HepG2 (cell line): ENCODE data around the gene ITPR1. TPM values are rescaled to one million over a fixed set of nuclear protein-coding genes. Genes with fewer than 3 reads are reported as not detected.

Experiments used
- ARHGAP35 ChIP-seq: sonication (generic); formaldehyde crosslinking; IDR thresholded peaks from 2 replicates; pipeline ENCODE4 v1.9.0; 2022; ENCODE audit warnings: mild to moderate bottlenecking, inconsistent platforms, moderate library complexity, missing genetic modification reagents, borderline replicate concordance
- ATF7-NPFF ChIP-seq: sonication (generic); formaldehyde crosslinking; IDR thresholded peaks from 2 replicates; pipeline ENCODE4 v1.8.1; 2023; ENCODE audit warnings: mild to moderate bottlenecking, low read depth, missing genetic modification reagents, moderate library complexity
- ATM ChIP-seq: fragments of 450-650 bp; IDR thresholded peaks from 2 replicates; pipeline ENCODE4 v1.7.1; 2017; ENCODE audit warnings: mild to moderate bottlenecking, borderline replicate concordance
- CBX2 ChIP-seq, 2 experiments: fragments of 200-600 bp in 1 of 2; sonication (generic); formaldehyde crosslinking in 1 of 2; IDR thresholded peaks; 2 replicates each; pipeline versions ENCODE4 v1.7.0 to v1.8.1; 2018 to 2022; ENCODE audit warnings: low read depth in 2 of 2, low read length in 1 of 2, mild to moderate bottlenecking in 1 of 2, missing genetic modification reagents in 1 of 2
- EED ChIP-seq: sonication (generic); formaldehyde crosslinking; IDR thresholded peaks from 2 replicates; pipeline ENCODE4 v1.5.0; 2020; ENCODE audit warnings: mild to moderate bottlenecking, missing genetic modification reagents
- KLF6 ChIP-seq: IDR thresholded peaks from 2 replicates; pipeline ENCODE4 v1.8.0; 2016; ENCODE audit warnings: missing biosample characterization, missing genetic modification reagents
- MEIS1 ChIP-seq: sonication (generic); formaldehyde crosslinking; IDR thresholded peaks from 2 replicates; pipeline ENCODE4 v1.9.0; 2021; ENCODE audit warnings: mild to moderate bottlenecking, missing genetic modification reagents, moderate library complexity, borderline replicate concordance
- NFIC ChIP-seq: IDR thresholded peaks from 2 replicates; pipeline ENCODE4 v1.6.1; 2012; ENCODE audit warnings: mild to moderate bottlenecking, low read length, inconsistent platforms
- PHF20 ChIP-seq: sonication (generic); formaldehyde crosslinking; IDR thresholded peaks from 2 replicates; pipeline ENCODE4 v1.5.0; 2020; ENCODE audit warnings: mild to moderate bottlenecking, missing genetic modification reagents
- PPARG ChIP-seq: conservative IDR thresholded peaks from 2 replicates; pipeline ENCODE4 v1.6.1; 2016; ENCODE audit warnings: missing biosample characterization, missing genetic modification reagents
- PRMT3 ChIP-seq: sonication (generic); formaldehyde crosslinking; IDR thresholded peaks from 2 replicates; pipeline ENCODE4 v1.8.1; 2022; ENCODE audit warnings: low read depth, mild to moderate bottlenecking, moderate library complexity, missing genetic modification reagents, borderline replicate concordance
- RFX1 ChIP-seq: fragments of 450-650 bp; IDR thresholded peaks from 2 replicates; pipeline ENCODE4 v1.6.1; 2017
- RXRA ChIP-seq: sonication (generic); formaldehyde crosslinking; IDR thresholded peaks from 2 replicates; pipeline ENCODE4 v1.5.1; 2020; ENCODE audit warnings: missing genetic modification reagents
- SATB2 ChIP-seq: sonication (generic); formaldehyde crosslinking; IDR thresholded peaks from 2 replicates; pipeline ENCODE4 v1.5.0; 2020; ENCODE audit warnings: missing genetic modification reagents
- SP1 ChIP-seq, 2 experiments: fragments of 450-650 bp in 1 of 2; sonication (generic) in 1 of 2; formaldehyde crosslinking in 1 of 2; IDR thresholded peaks; 2 replicates each; pipeline versions ENCODE4 v1.4.0 to v1.6.1; 2016 to 2020; ENCODE audit warnings: missing genetic modification reagents in 1 of 2
- THAP11 ChIP-seq: IDR thresholded peaks from 2 replicates; pipeline ENCODE4 v1.6.1; 2016; ENCODE audit warnings: missing biosample characterization, missing genetic modification reagents
- ZFP36L1 ChIP-seq: sonication (generic); formaldehyde crosslinking; IDR thresholded peaks from 2 replicates; pipeline ENCODE4 v1.8.0; 2022; ENCODE audit warnings: mild to moderate bottlenecking, missing genetic modification reagents, moderate library complexity
- ZMAT3 ChIP-seq: sonication (generic); formaldehyde crosslinking; conservative IDR thresholded peaks from 2 replicates; pipeline ENCODE4 v1.7.0; 2021; ENCODE audit warnings: missing genetic modification reagents
- ZNF354B ChIP-seq: sonication (generic); formaldehyde crosslinking; IDR thresholded peaks from 2 replicates; pipeline ENCODE4 v1.8.0; 2022; ENCODE audit warnings: mild to moderate bottlenecking, missing genetic modification reagents
- ZNF510 ChIP-seq: sonication (generic); formaldehyde crosslinking; IDR thresholded peaks from 2 replicates; pipeline ENCODE4 v1.4.0; 2020; ENCODE audit warnings: low read depth, mild to moderate bottlenecking, missing genetic modification reagents
- ZNF790 ChIP-seq: sonication (generic); formaldehyde crosslinking; IDR thresholded peaks from 2 replicates; pipeline ENCODE4 v1.8.0; 2022; ENCODE audit warnings: missing genetic modification reagents, mild to moderate bottlenecking, borderline replicate concordance
- polyA plus RNA-seq, 8 experiments: library from polyadenylated mRNA; depleted of rRNA in 3 of 8; stranded (reverse) in 7 of 8; unstranded in 1 of 8; fragments of >200 nt; fragmentation: Illumina TruSeq in 4 of 8; extraction: Trizol in 4 of 8; gene quantifications; 2 replicates each; pipeline versions ENCODE4 v1.2.1 to v1.2.3, GENCODE V29; 2011 to 2016; ENCODE audit warnings: low read depth in 4 of 8, missing spikeins in 1 of 8, mixed read lengths in 1 of 8; ENCODE audit not compliant: insufficient read depth in 1 of 8
- total RNA-seq, 5 experiments: library from RNA; depleted of rRNA; stranded (reverse); fragments of >200 nt; fragmentation: Illumina TruSeq; extraction: Trizol; gene quantifications; 2 replicates each; pipeline ENCODE4 v1.2.3, GENCODE V29; 2016; ENCODE audit warnings: low read depth in 1 of 5
- TF ChIP-seq, protein P1 (sequence below): sonication (generic); formaldehyde crosslinking; IDR thresholded peaks from 2 replicates; pipeline ENCODE4 v1.4.0; 2020; ENCODE audit warnings: low read depth, mild to moderate bottlenecking, missing genetic modification reagents
- TF ChIP-seq, protein P2 (sequence below): sonication (generic); formaldehyde crosslinking; IDR thresholded peaks from 2 replicates; pipeline ENCODE4 v1.4.0; 2020; ENCODE audit warnings: missing genetic modification reagents
- TF ChIP-seq, protein P3 (sequence below): sonication (generic); formaldehyde crosslinking; IDR thresholded peaks from 2 replicates; pipeline ENCODE4 v1.4.0; 2020; ENCODE audit warnings: missing genetic modification reagents, low read depth, mild to moderate bottlenecking, borderline replicate concordance
- TF ChIP-seq, protein P4 (sequence below): sonication (generic); formaldehyde crosslinking; IDR thresholded peaks from 2 replicates; pipeline ENCODE4 v1.5.0; 2020; ENCODE audit warnings: missing genetic modification reagents

The ITPR1 gene
- total and polyA plus RNA-seq, 2 of the 13 experiments (the other 11 are each of a cell fraction or from before 2014, with no cell fraction given): 10.0 to 11.4 TPM

DNA sequence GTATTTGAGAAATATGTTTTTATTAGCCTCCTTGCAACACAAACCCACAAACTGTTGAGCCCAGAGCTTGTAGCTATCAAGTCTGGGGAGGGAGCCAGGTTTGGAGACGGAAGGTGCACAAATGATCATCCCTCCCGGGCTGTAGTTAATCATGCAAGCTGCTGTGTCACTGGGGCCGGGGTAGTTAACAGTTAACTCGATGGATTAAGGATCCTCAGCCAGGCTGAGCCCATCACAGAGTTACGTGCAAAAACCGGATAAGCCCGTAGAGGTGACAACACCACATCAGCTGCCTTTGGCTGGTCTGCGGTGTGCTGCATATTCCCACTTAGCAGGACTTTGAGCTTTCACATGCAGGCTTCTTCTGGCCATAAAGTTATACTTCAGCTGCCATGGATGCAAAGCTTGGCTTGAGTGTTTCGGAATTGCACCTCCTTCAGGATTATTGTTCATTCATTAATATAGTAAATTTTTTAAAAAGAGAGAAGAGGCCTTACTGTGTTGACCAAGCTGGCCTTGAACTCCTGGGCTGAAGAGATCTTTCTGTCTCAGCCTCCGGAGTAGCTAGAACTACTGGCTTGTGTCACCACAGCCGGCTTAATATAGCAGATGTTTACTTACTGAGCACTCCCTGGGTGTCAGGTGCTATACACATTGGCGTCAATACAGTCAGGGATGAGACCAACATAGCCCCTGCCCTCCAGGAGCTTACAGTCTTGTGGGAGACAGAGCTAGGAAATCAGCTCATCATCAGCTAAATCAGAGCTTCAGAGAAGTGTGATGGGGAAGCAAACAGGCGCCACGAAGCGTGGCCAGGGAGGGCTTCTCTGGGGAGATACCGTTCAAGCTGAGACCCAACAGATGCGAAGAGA, 259.3 kb downstream of the ITPR1 start (continued):
- TF ChIP-seq PRMT3 (CRISPR knock-in tag) (no peak), NFIC (peak; percentile 65; the same call in 1 of the 2 replicates), ATM (no peak), RXRA (CRISPR knock-in tag) (peak; percentile 12; the same call in 1 of the 2 replicates), KLF6 (CRISPR knock-in tag) (no peak; the same call in 1 of the 2 replicates), RFX1 (no peak), ZNF510 (CRISPR knock-in tag) (peak; percentile 69; the same call in 1 of the 2 replicates), ZMAT3 (CRISPR knock-in tag) (peak; percentile 83; the same call in 1 of the 2 replicates), ZFP36L1 (peak; percentile 80; the same call in 1 of the 2 replicates), CBX2 (IDR thresholded peaks at IDR 0.05; ENCODE audit: low read depth, low read length) (no peak), CBX2 (CRISPR knock-in tag; IDR thresholded peaks at IDR 0.05; ENCODE audit: low read depth) (no peak), ATF7-NPFF (CRISPR knock-in tag) (no peak), SP1 (IDR thresholded peaks at IDR 0.05) (no peak), SP1 (CRISPR knock-in tag; IDR thresholded peaks at IDR 0.05) (no peak), ZNF354B (CRISPR knock-in tag) (no peak), EED (no peak), SATB2 (CRISPR knock-in tag) (no peak), ZNF790 (no peak), MEIS1 (CRISPR knock-in tag) (peak; percentile 81; the same call in 1 of the 2 replicates), ARHGAP35 (CRISPR knock-in tag) (no peak), THAP11 (CRISPR knock-in tag) (peak; percentile 37), PPARG (CRISPR knock-in tag) (peak; percentile 8; the same call in 1 of the 2 replicates), PHF20 (CRISPR knock-in tag) (0 out of 2 replicates have a peak, but pooled peaks have one; percentile 23)
- TF ChIP-seq, protein P1, sequence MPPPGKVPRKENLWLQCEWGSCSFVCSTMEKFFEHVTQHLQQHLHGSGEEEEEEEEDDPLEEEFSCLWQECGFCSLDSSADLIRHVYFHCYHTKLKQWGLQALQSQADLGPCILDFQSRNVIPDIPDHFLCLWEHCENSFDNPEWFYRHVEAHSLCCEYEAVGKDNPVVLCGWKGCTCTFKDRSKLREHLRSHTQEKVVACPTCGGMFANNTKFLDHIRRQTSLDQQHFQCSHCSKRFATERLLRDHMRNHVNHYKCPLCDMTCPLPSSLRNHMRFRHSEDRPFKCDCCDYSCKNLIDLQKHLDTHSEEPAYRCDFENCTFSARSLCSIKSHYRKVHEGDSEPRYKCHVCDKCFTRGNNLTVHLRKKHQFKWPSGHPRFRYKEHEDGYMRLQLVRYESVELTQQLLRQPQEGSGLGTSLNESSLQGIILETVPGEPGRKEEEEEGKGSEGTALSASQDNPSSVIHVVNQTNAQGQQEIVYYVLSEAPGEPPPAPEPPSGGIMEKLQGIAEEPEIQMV (CRISPR knock-in tag): no peak
- TF ChIP-seq, protein P2, sequence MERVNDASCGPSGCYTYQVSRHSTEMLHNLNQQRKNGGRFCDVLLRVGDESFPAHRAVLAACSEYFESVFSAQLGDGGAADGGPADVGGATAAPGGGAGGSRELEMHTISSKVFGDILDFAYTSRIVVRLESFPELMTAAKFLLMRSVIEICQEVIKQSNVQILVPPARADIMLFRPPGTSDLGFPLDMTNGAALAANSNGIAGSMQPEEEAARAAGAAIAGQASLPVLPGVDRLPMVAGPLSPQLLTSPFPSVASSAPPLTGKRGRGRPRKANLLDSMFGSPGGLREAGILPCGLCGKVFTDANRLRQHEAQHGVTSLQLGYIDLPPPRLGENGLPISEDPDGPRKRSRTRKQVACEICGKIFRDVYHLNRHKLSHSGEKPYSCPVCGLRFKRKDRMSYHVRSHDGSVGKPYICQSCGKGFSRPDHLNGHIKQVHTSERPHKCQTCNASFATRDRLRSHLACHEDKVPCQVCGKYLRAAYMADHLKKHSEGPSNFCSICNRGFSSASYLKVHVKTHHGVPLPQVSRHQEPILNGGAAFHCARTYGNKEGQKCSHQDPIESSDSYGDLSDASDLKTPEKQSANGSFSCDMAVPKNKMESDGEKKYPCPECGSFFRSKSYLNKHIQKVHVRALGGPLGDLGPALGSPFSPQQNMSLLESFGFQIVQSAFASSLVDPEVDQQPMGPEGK (CRISPR knock-in tag): peak; percentile 39; the same call in 1 of the 2 replicates
- TF ChIP-seq, protein P3, sequence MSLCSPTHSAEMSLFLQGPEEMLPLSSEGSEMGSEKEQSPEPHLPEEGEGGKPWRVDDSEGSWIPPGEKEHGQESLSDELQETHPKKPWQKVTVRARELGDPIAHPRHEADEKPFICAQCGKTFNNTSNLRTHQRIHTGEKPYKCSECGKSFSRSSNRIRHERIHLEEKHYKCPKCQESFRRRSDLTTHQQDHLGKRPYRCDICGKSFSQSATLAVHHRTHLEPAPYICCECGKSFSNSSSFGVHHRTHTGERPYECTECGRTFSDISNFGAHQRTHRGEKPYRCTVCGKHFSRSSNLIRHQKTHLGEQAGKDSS (CRISPR knock-in tag): peak; percentile 15; the same call in 1 of the 2 replicates
- TF ChIP-seq, protein P4, sequence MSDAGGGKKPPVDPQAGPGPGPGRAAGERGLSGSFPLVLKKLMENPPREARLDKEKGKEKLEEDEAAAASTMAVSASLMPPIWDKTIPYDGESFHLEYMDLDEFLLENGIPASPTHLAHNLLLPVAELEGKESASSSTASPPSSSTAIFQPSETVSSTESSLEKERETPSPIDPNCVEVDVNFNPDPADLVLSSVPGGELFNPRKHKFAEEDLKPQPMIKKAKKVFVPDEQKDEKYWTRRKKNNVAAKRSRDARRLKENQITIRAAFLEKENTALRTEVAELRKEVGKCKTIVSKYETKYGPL: no peak
